NAMALWA (cell line): Measurements from ENCODE around the gene PABPC1L.
A peak's percentile ranks its signal among the peaks of the same experiment; 100 is the strongest.

ENCODE experiments used
- DNase-seq: peaks from one replicate; pipeline ENCODE4 v3.0.0-alpha.2; 2015; ENCODE audit warnings: low spot score

PABPC1L gene

GRCh38 chr20:44942264-44942973 lies 32.6 kb downstream of the PABPC1L start:
- DNase-seq, result no peak

- no peak for DNase-seq
These were observed 34.0 kb downstream of the PABPC1L start for GRCh38 chr20:44943828-44944227.

GRCh38 chr20:44945261-44945660 lies 35.4 kb downstream of the PABPC1L start:
- DNase-seq, result no peak

GRCh38 chr20:44946271-44946852 lies 36.5 kb downstream of the PABPC1L start:
- no peak for DNase-seq

GRCh38 chr20:44948107-44948506 lies 38.2 kb downstream of the PABPC1L start:
- DNase-seq, result no peak

GRCh38 chr20:44948513-44948912 lies 38.7 kb downstream of the PABPC1L start:
- no peak for DNase-seq

- no peak for DNase-seq
These were observed 40.5 kb downstream of the PABPC1L start for GRCh38 chr20:44950368-44950767.

GRCh38 chr20:44952731-44953130 lies 42.9 kb downstream of the PABPC1L start:
- DNase-seq, result no peak

- no peak for DNase-seq
These were observed 44.4 kb downstream of the PABPC1L start for GRCh38 chr20:44954211-44954610.

- no peak for DNase-seq
These were observed 45.4 kb downstream of the PABPC1L start for GRCh38 chr20:44955270-44955669.

- DNase-seq, result no peak
These were observed 46.5 kb downstream of the PABPC1L start for GRCh38 chr20:44956410-44956809.

GRCh38 chr20:44958276-44958675 lies 48.4 kb downstream of the PABPC1L start:
- no peak for DNase-seq

- no peak for DNase-seq
These were observed 49.3 kb downstream of the PABPC1L start for GRCh38 chr20:44959082-44959637.

GRCh38 chr20:44959638-44960102 lies 49.8 kb downstream of the PABPC1L start:
- peak; percentile 68 for DNase-seq

- DNase-seq, result peak; percentile 95
These were observed 50.4 kb downstream of the PABPC1L start, which contains the start of gene TOMM34 for GRCh38 chr20:44960103-44960852. TSS of gene TOMM34 (minus strand) at chr20:44960397. CDS start at chr20:44960333, 64 bp downstream.

GRCh38 chr20:44961011-44961869 lies 51.4 kb downstream of the PABPC1L start:
- DNase-seq, result no peak

GRCh38 chr20:44961870-44962267 lies 52.0 kb downstream of the PABPC1L start:
- DNase-seq, result no peak

GRCh38 chr20:44962483-44962882 lies 52.6 kb downstream of the PABPC1L start:
- DNase-seq, result no peak

GRCh38 chr20:44963325-44964215 lies 53.7 kb downstream of the PABPC1L start:
- peak; percentile 43 for DNase-seq

GRCh38 chr20:44965651-44966029 lies 55.8 kb downstream of the PABPC1L start:
- no peak for DNase-seq
